Occipital lobe (tissue), 2 donors: Measurements from ENCODE around the gene RBMS3. TPM values are rescaled to one million over a fixed set of nuclear protein-coding genes. Genes with fewer than 3 reads are reported as not detected.

Source experiments
- DNase-seq: peaks from one replicate; lab custom pipeline; 2025; lab: John Stamatoyannopoulos, UW
- total RNA-seq: library from RNA; depleted of rRNA; stranded (reverse); fragments of >200 nt; gene quantifications from one replicate; pipeline ENCODE4 v1.2.3, GENCODE V29; 2014

Gene RBMS3
- total RNA-seq, 1 donor from 2014 or later: 19.8 TPM

DNA sequence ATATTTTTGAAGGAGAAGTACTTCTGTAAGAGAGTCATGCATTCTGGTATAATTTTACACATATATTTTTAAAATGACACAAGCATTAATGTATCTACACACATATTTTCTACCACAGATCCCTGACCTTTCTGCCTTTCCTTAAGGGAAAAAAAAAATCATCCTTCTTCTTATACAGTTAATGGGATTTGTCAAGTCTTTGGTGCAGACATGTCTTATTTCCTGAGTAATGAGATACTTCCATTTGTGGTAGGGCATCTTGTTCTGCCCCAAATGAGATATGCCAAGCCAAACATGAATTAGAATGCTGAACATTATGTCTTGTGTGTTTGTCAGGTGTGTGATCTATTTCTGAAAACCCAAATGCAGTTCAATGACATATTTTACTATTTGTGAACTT lies 329.9 kb downstream of the RBMS3 start:
- no peak for DNase-seq

DNA sequence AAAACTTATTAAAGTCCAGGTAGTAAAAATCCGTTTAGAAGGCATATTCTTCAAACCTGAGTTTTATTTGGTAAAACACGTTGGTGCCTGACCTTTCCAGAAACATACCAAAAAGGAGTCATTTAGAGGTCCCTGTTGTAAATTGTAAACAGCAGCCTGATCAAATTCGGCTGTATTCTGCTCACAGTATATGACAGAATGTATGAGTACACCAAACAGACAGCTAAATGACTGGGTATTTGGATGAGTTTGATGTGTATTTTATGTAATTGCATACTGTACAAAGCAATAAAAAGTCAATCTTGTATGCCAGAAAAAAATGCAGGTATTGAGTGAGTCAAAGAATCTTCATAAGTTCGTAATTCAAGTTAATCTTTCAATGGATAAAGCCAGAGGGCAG lies 330.4 kb downstream of the RBMS3 start:
- DNase-seq: no peak

DNA sequence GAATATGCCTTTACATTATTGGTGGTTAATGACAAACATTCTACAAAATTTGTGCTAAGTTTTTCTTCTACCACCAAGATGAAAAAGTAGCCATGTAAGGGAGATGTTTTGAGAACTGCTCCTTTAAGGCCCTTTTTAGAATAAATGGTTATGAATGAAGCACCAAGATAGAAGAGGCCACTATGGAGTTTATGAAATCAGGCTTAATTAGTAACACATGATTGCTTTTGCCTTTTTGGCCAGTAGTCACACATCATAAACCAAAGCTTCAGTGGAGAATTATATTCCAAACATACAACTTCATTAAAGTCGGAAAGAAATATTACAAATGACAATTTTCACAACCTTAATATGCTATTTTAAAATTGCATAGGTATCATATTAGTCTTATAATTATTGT lies 331.7 kb downstream of the RBMS3 start:
- no peak for DNase-seq

GRCh38 chr3:29614954-29615353 lies 334.1 kb downstream of the RBMS3 start:
- no peak for DNase-seq

DNA sequence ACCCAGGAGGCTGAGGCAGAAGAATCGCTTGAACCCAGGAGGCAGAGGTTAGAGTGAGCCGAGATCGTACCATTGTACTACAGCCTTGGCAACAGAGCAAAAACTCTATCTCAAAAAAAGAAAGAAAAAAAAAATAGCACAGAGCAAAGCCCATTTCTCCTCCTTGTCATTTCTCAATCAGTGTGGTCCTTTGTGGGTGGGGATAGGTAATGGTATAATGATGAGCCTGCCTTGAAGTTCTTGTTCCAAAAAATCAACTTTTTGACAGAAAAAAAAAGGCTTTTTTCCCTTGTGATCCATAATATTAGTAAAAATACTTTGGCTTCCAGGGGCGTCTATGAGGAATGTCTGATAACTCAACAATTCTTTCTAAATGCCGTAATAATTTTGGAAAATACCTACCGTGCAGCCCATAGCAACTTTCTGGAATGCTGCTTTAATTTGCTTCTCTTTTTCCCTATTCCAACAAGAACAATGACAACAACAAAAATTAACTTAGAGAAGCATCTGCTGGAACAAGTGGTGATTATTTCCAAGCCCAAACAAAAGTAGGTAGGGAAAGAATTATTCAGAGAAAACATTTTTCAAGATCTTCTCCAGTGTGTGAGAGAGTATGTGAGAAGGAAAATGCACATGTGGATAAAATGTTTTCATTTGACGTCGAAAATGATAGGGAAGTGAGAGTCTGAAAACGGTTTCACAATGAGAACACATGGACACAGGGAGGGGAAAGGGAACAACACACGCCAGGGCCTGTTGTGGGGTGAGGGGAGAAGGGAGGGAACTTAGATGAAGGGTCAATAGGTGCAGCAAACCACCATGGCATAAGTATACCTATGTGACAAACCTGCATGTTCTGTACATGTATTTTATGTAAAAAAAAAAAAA lies 337.8 kb downstream of the RBMS3 start:
- DNase-seq: no peak

DNA sequence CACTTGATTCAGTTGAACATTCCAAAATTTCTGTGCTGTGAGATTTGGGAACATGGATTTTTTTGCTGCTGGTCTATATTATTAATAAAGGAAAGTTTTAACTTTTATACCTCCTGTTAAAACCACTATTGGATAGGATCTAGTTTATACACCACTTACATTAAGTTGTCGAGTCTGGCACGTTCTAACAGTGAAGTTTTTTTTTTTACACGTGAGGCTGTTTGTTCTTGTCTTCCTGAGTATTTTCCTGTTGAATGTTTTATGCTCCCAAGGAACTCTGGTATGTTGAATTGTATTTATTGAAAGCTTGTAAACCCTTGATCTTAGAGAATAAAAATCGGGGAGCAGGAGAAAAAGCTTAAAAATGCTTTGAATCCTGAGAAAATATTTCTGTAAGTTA lies 338.8 kb downstream of the RBMS3 start:
- no peak for DNase-seq

GRCh38 chr3:29627136-29628117 lies 346.6 kb downstream of the RBMS3 start:
- DNase-seq: no peak

- DNase-seq: no peak
Observed at GRCh38 chr3:29628795-29629194, 347.9 kb downstream of the RBMS3 start.

DNA sequence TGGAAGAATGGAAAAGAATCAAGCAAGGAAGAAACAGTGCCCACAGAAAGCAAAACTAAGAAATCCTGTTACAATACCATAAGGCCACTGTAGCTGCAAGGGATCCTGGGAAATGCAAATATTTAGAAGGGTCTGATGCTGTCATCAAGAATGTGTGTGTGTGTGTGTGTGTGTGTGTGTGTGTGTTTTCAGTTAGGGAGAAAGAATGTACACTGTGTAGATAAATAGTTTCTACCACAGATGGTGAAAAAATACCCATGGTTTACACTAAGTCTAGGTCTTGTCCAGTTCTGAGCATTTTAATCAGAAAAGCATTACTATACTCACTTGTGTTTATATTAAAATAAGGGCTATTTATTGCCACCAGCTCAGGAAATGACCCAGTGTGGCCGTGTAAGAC lies 355.0 kb downstream of the RBMS3 start:
- no peak for DNase-seq

GRCh38 chr3:29637068-29637467 lies 356.2 kb downstream of the RBMS3 start:
- DNase-seq: no peak

DNA sequence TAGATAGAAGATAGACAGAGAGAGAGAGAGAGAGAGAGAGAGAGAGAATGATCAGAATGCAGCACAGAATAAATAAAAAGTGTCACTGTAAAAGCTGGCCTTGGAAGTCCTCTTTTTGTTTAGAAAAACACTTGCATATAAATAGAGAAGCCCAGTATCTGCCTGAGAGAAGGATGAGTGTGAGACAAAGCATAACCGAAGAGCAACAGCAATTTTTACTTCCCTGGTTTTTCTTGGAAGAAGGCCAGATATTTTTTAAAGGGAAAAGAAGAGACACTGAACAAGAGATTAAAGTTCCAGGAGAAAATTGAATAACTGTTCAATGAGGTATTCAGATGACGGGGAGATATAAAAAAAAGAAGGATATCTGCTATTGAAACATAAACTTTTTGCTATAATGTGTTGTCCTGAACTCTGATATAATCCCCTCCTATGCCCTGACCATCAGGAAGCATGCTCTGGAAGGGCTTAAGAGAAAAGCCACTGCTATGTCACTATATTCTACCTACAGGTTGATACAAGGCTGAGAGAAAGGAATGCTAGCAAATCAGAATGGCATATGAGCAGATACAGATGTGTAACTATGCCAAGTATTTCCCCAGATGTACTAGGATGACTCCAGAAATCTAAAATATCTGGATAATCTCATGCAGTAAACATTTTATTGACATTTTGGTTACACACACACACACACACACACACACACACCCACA lies 358.9 kb downstream of the RBMS3 start:
- DNase-seq: no peak

GRCh38 chr3:29642393-29643033 lies 361.6 kb downstream of the RBMS3 start:
- DNase-seq: no peak

GRCh38 chr3:29643034-29643425 lies 362.2 kb downstream of the RBMS3 start:
- no peak for DNase-seq

GRCh38 chr3:29644261-29644660 lies 363.4 kb downstream of the RBMS3 start:
- no peak for DNase-seq

- no peak for DNase-seq
Observed at GRCh38 chr3:29644956-29645636, 364.2 kb downstream of the RBMS3 start.

GRCh38 chr3:29646043-29646442 lies 365.2 kb downstream of the RBMS3 start:
- DNase-seq: no peak

DNA sequence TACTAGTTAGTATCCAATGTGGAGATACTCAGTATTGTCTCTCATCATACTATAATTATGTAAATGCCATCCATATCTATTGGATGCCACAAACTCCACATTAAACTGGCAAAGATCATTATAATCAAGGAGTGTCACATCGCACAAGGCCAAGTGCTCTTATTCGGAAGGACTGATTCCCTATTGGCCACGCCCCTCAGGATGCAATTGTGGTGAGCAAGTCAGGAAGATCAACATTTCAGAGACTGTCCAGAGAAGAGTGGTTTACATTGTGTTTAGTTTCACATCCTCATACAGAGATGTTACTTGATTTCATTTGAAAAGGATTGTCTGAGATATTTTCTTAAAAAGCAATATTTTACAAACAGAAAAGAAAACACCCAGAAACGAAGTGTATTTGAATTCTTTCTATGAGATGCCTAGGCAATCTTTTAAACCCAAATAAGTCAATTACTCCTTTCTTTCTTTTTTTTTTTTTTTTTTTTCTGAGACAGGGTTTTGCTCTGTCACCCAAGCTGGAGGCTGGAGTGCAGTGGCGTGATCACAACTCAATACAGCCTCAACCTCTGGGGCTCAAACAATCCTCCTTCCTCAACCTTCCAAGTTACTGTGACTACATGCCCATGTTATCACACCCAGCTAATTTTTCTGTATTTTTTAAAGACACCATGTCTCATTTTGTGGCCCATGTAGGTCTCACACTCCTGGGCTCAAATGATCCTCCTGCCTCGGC lies 369.1 kb downstream of the RBMS3 start:
- no peak for DNase-seq

DNA sequence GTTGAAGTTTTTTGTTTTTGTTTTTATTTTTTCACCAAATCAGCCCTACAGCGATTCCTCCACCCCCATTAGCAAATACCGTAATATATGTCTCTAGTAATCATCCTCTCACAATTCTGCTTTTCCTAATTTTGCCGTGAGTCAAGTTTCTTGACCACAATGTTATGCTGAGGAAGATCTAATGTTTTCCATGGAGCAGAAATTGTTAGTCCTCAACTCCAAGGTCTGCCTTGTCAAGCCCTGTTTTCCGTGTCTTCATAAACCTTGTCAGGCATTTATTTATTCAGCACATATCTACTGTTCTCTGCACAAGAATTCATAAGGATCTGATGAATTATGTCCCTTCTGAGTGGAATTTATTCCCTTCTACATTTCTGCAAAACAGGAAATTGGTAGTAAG lies 372.8 kb downstream of the RBMS3 start:
- no peak for DNase-seq

DNA sequence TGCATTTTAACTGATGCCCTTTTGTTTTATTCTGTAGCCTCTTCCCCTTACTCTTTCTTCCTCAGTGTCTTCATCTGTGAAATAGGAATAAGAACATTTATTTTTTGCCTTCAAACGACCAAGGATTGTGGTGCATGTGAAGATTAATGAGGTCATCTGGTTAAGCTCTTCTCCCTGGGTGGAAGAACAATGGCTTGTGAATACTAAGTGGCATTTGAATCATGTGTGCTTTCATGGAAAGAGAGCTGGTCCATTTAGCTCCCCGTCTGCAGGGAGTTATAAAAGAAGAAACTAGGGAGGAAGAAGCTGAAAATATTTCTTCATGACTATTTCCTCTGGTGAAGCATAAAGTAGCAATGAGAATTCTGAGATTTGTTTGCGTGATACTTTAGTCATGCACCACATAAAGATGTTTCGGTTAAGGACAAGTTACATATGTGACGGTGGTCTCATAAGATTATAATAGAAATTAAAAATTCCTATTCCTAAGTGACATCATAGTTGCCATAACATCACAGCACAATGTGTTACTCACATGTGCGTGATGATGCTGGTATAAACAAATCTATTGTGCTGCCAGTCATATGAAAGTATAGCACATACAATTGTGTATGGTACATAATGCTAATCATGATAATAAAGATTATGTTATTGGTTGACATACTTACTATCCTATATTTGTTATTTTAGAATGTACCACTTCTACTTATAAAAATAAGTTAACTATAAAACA lies 374.3 kb downstream of the RBMS3 start:
- no peak for DNase-seq
